Central memory CD4-positive, alpha-beta T cell (primary cell): ENCODE results near the gene CLRN1.
"Not testable (repeated sequence)": the region's sequence is repeated elsewhere in the genome, so short reads cannot be mapped to it uniquely, and the experiment has no call there.

Source experiments
- DNase-seq: peaks from one replicate; pipeline ENCODE4 v3.0.0; 2022
- total RNA-seq, 3 experiments: gene quantifications; one replicate each; lab custom pipeline; 2026; lab: John Stamatoyannopoulos, UW

The CLRN1 gene, protein sequence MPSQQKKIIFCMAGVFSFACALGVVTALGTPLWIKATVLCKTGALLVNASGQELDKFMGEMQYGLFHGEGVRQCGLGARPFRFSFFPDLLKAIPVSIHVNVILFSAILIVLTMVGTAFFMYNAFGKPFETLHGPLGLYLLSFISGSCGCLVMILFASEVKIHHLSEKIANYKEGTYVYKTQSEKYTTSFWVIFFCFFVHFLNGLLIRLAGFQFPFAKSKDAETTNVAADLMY
- 0 reads per million in 3 experiments for total RNA-seq

DNA sequence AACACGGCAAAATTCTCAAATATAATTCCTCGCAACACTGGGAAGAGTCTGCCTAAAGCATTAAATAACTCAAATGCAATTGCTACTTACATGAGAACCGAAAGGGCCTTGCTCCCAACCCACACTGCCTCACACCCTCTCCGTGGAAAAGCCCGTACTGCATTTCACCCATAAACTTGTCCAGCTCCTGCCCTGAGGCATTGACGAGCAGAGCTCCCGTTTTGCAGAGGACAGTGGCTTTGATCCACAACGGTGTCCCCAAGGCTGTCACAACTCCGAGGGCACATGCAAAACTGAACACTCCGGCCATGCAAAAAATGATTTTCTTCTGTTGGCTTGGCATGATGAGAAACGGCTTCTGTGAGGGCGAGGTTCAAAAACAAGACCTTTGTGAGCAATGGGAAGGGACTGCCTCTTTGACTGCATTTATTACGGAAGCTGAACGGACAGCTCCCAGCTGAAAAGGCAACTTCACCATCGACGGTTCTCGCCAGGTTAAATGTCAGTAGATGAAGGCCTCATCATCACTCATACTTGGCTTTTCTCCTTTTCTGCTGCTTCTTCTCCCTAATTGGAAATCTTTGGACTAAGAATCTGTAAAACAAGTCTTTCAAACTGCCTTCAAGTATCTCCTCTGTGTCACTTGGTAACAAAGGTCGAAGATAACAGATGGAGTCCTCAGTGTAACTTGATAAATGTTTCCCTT lies at the start of gene CLRN1:
Gene CLRN1 (minus strand): TSS at position 362 of the 706 bp plus-strand sequence. CDS start 19 bp downstream, at position 343.
- DNase-seq: no peak

DNA sequence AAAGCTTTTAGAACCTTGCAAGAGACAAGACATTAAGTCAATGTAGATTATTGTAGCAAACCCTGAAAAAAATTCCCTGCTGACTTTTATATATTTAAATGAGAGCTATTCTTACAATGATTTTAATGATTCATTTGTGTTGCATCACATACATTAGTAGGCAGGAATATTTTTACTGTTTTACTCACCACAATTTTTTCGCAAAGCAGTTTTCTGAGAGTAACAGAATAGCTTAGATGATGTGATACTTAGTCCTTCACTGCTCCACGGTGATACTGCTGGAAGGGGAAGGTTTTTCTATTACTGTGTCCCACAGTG lies 43.9 kb upstream of the CLRN1 start:
- no peak for DNase-seq

DNA sequence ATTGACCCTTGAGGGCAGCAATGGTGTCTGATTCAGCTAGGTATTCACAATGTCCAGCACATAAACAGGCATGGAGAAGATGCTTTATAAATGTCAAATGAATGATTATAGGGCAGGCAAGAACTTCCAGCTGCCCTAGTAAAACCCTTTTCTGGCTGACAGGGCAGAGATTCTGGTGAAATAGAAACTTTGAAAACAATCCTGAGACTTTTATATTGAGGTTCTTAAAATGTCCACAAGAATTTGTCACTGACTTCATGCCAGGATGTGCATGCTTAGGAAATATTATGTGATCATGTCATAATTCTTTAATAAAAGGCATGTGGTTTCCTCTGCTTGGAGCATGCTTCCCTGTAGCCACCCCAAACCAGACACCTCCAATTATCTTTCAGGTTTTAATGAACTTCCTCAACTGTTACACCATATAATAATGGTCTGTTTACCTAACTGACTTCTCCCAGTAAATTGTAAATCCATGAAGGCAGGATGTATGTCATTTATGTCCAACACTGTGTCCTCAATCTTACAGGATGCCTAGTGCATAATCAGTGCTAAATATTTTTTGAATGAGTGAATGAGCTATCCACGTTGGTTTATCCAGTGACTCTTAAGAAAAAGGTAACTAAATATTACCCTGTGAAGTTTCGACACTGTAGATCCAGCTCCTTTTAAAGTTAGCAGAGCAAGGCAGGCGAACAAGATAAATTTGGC lies 43.4 kb upstream of the CLRN1 start:
- no peak for DNase-seq

DNA sequence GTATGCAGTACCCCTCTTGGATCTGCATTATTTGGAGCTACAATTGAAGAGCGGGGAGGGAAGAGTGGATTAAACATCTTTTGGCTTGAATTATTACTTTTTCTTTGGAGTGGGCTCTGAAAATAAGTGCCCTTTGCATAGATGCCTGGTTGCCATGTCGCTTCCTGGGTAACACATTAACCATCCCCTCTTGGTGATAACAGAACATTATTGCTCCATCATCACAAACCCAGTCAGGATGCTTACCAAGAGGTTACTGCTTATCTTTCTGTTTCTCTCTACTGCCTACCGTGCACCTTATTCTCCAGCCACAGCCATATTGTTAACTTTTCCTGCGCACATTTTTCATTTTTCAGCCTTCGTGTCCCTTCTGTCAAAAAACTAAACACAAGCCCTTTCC lies 42.7 kb upstream of the CLRN1 start:
- DNase-seq: no peak

DNA sequence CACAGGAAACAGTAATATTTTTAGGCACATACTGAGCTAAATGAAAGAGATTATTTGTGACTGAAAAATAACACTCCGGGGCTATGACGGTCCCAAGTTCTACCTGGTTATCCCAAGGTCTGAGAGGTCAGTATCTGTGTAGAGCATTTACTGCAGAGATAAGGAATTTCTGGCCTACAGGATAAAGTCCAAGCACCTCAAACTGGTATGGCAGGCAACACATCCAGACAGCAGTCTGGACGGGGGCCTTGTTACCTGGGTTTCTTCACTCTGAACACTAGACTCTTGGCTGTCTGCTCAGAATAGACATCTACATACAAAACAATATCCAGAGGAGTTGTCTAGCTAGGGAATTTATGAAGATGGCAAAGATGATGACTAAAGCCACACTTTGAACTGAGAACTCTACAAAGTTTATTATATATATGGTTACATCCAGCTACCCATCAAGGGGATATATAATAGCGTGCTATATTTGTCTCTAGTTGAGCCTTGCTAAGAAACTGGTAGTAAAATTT lies 42.0 kb upstream of the CLRN1 start:
- DNase-seq: no peak

DNA sequence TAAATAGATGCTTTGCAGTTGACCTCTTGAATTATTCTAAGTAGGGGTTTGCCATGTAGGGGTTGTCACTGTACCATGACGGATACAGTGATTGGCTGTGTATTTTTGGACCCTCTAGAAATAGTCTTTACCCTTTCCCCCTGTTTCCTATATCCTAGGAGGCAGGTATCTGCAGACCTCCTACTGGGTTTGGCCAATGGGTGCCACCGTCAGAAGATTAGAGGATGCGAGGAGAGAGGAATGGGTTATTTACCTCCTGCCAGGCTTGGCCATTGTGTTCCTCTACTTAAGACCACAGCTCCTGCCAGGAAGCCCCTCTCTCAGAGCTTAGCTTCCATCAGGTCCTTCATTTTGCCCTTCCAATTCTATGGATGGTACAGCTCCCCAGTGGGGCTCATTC lies 40.2 kb upstream of the CLRN1 start:
- no peak for DNase-seq

DNA sequence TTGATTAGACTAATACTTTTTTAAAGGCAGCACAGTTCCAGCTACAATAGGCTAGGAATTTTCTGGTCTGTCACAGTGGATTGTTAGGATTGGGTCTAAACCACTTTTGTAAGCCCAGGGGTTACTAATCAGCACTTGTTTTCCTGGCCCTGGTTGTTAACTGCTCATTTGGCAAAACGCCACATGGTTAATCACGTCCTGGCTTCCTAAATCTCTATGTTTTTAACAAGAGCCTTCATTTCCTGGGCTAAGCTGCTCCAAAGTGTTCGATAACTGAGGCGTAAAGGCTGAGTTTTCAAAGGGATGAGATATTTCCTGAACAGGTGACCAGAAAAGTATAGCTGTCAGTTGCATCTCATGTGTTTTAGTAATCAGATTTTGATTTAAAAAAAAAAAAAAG lies 38.9 kb upstream of the CLRN1 start:
- DNase-seq: no peak

DNA sequence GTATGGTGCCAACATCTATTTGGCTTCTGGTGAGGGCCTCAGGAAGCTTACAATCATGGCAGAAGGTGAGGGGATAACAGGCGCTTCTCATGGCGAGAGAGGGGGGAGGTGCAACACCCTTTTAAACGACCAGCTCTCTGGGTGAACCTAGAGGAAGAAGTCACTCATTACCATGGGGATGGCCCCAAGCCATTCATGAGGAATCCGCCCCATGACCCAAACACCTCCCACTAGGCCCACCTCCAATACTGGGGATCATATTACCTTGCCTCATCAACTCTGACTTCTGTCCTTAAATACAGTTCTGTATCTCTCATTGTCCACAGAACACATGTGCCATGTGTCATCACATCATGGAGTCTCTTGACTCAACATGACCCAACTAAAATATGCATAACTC lies 37.5 kb upstream of the CLRN1 start:
- no peak for DNase-seq

DNA sequence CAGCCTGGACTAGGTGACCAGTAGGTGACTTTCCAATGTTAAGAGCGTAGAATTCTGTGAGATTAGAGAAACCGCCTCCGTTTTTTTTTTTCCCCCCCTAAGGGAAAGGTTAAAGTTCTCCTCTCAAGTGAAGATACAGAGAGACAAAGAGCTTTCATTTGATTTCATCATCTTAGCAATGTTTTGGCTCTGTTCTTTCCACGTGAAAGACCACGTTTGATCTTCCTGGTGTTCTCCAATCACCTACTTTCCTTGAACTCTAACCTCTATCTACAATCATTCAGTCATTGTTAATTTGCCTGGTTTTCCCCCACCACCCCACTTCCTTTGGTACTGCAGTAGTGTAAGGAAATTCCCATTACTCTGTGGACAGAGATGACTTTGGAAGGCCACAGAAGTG lies 36.9 kb upstream of the CLRN1 start:
- no peak for DNase-seq

DNA sequence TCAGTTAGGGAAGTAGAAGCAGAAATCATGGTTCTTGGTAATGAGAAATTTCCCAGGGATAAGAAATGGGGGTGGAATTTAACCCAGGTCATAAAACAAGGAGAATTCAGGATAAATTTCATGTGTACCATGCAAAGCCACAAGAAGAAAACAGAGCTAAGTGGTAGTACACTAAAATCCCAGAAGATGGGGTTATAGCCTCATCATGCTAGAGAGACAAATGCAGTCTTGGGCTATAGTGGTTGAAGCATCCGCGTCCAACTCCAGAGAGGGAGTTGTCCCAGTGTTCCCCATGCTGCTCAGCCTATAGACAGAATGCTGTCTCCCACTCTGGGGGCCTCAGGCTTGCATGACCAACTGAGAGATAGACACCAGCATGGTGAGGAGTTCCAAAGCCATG lies 36.2 kb upstream of the CLRN1 start:
- DNase-seq: no peak

DNA sequence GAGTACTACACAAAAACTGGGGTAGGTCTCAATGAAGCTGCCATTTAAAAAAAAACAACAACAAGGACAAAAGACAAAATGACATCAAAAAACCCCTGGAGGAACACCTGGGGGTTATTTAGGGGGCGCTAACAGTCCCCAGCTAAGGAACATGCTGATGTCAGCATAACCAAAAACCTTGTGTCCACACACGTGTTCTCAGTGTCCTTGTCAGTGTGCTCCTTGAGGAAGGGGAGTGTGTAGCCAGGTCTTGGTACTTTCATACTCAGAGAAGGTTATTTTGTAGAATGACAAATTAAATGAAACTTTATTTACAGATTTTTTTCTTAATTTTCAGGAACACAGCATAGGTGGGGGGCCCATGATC lies 31.2 kb upstream of the CLRN1 start:
- DNase-seq: no peak

DNA sequence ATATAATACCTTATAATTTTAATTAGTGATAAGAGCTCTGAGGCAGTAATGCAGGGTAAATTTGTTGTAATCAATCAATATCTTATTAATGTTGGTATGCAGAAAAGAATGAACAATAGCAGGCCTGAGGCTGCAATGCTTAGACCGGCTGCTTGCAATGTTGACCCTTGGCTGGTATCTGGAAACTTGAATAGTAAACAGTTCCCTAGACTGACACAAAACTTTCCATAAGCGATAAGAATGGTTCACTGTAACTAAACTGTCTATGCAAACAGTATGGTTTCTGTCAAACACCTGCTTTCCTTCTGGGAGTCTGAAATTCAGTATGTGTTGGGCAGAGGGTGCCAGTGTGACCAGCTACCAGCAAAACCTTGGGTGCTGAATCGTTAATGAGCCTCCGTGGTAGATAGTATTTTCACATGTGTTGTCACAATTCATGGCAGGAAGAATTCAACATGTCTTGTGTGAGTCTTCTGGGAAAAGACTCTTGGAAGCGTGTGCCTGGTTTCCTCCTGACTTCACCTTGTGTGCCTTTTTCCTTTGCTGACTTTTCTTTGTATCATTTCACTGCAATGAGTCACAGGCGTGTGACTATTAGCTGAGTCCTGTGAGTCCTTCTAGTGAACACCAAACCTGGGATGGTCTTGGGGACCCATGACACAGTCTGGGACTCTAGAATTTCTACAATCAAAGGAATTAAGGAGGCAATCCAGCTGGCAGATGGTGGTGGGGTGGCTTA lies 30.7 kb upstream of the CLRN1 start:
- no peak for DNase-seq

DNA sequence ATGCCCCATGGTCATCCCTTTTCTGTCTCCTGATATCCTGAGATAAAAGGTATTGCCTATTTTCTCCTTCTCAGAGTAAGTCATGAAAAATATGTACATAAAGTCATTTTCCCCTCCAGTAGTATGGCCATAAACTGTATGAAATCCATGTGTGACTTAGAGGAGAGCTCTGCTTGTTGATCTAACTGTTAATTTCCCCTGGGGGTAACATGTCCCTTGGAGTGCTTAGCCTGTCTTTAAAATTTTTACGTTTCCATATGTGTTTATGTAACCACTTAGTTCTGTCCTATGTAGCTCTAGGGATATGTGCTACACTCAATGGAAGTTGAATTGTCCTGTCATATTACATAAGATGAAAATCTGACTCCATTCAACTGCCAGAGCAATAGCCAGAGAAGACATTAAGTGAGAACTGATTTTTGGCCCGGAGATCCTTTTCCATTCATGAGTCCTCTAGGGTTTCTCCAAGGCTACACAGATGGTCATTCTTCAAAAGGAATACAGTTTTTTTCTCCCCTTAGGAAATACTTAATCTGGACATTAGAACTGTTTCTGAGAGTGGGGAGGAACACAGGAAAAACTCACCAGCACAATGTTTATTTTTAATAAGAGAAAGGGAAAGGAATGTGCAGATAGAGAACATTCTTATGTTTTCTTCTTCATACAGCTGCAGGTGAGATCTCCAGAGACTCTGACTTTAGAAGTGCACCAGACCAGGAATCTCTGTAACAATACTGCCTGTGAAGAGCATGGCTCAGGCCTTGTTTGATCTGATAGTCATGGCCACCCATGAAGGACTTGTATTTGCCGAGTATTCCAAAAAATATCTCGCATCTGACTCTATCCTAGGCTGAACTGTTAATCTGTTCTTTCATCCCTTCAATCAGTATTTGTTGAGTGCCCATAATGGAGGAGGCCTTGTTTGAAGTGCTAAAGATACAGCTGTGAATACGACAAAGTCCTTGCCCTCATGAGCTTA lies 29.8 kb upstream of the CLRN1 start:
- DNase-seq: no peak

DNA sequence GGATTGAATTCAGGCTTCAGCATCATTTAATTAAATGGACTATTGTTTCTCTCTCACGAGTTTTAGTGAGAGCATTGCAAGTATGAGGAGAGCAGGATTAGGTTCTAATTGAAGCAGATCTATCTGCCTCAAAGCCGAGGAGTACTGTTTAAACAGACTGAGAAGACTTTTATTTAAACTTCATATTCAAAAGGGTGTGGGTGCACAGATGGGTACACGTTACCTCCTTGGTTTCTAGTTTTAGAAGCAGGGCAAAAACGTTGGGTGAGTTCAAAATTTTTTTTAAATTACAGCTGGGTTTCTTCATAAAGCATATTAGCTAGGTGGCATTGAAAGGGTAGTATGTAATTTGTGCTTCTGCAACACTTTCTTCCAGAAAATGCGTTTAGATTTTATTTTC lies 26.5 kb upstream of the CLRN1 start:
- no peak for DNase-seq

DNA sequence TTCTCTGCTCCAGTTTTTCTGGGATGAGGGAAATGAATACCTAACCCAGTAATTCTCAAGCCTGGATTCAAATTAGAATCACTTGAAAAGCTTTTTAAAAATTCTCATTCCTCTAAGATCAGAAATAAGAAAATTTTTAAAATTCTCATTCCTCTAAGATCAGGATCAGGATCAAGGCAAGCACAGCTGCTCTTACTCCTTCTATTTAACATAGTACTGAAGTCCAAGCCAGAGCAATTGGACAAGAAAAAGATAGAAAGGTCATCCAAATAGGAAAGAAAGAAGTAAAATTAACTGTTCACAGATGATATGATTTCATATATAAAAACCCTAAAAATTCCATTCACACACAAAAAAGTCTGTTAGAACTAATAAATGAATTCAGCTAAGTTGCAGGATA lies 24.2 kb upstream of the CLRN1 start:
- DNase-seq: no peak

DNA sequence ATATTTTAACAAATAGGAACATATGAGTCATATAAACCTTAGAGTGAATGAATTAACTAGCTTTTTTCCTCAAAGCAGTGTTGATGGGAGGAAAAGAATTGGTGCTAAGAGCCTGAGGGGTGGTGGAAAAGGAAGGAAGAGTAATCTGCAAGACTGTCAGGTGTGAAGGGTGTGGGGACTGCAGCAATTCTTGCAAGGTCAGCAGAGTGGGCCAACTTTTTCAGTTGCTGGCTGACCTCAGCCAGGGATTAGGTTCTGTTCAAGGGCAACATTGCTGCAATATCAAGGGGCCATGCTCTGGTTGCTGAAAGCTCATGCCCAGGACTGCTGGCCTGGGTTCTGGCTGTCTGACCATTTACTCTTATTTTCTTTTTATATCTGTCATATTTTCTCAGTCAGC lies 23.0 kb upstream of the CLRN1 start:
- DNase-seq: no peak

DNA sequence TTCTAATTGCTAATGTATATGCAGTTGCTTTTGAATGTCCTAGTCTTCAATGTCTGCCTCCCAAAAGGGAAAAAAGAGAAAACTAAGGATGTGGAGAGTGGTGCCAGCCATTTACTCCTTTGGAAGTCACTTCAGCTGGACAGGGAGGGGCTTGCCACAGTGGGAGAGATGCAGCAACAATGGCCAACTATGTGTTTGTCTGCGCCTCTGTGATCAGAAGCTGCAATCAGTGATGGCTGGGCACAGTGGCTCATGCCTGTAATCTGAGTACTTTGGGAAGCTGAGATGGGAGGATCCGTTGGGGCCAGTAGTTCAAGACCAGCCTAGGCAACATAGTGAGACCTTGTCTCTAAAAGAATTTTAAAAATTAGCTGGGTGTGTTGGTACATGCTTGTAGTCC lies 16.7 kb upstream of the CLRN1 start:
- no peak for DNase-seq

DNA sequence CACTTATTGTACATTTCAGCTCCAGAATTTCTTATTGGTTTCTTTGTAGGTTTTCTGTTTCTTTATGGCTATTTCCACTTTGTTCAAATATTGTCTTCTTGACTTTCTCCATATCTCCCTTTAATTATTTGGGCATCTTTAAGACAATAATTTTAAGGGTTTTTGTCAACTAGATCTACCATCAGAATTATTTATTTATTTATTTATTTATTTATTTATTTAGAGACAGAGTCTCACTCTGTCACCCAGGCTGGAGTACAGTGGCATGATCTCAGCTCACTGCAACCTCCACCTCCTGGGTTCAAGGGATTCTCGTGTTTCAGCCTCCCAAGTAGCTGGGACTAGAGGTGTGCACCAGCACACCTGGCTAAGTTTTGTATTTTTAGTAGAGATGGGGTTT lies 15.9 kb upstream of the CLRN1 start:
- not testable (repeated sequence) for DNase-seq

DNA sequence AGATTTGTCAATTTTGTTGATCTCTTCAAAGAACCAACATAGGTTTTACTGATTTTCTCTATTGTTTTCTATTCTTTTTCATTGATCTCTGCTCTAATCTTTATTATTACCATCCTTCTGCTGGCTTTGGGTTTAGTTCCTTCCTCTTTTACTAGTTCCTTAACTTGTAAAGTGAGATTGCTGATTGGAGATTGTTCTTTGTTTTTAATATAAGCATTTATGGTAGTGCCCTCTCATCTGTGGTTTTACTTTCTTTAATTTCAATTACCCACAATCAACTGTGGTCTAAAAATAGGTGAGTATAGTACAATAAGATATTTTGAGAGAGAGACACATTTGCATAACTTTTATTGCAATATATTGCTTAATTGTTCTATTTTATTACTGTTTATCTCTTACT lies 13.2 kb upstream of the CLRN1 start:
- no peak for DNase-seq

DNA sequence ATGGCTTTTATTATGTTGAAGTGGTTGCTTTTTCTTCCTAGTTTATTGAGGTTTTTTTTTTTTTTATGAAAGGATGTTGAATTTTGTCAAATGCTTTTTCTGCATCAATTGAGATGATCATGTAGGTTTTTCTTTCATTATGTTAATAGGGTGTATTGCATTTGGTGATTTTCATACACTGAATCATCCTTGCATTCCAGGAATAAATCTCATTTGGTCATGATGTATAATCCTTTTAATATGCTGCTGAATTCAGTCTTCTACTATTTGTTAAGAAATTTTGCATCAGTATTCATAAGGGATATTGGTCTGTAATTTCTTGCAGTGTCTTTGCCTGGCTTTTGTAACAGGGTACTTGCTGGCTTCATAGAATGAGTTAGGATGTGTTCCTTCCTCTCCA lies 11.5 kb upstream of the CLRN1 start:
- no peak for DNase-seq

DNA sequence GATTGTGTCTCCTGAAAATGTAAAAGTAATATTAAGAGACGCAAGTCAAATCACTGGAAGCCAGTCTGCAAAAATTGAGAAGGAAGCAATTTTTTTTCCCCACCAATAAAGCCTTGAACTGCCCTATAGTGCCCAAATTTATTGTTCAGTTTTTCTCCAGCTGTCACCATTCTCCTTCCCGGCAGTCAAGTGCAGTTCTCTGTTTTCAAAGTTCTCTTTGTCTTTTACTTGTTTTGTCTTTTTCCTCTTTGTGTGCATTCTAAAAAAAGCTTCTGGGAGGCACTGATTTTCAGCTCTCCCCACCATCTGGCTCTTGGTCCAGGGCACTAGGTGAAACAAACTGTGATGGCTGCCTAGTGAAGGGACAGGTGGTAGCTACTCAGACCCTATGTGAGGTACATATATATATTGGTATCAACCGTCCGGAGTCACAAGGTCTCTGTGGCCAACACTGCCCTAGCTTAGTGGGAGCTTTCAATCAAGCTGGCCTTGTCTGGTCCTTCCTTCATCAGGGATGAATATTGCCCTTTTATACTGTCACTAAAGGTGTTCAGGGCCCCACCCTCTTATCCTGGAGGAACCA lies 6.1 kb upstream of the CLRN1 start:
- DNase-seq: no peak

DNA sequence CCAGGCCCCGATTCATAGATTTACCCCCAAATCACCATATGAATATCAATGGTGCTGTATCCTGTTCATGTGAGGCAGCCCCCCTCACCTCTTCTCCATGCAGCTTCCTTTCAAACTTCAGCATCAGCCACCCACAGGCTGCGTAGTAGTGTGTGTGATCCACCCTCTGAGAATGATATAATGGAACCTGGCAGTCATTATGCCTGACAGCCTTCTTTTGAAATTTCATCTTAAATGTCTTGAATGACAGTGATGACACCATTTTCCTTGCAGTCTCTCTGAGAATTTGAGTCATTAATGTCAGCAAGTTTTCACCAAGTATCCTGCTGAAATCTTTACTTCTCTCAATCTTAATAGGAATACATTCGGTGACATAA lies 3.5 kb upstream of the CLRN1 start:
- no peak for DNase-seq
